K562 (cell line): ENCODE data around the gene BORCS5. TPM values are rescaled to one million over a fixed set of nuclear protein-coding genes. Genes with fewer than 3 reads are reported as not detected.

Experiments used
- ATAC-seq: fragments of 200-7000 bp; cut with Tn5 transposase; 3 replicates; pipeline ENCODE4 v1.9.1; 2020; ENCODE audit warnings: moderate library complexity
- BruUV-seq: library from RNA; stranded (reverse); fragments of 400-500 nt; replicated peaks from 2 replicates; lab custom pipeline; 2021; lab: Mats Ljungman, UMichigan
- CTCF ChIA-PET: fragments of 300-600 bp; formaldehyde crosslinking; extraction: SDS; loops from one replicate; lab custom pipeline; 2021; ENCODE audit warnings: low intra/inter-chr PET ratio; lab: Yijun Ruan, JAX
- POLR2A ChIA-PET: fragments of 300-600, 350-650 bp; sonication (Branson Sonifier 250); formaldehyde crosslinking; extraction: SDS; loops from one replicate; lab custom pipeline; 2021; ENCODE audit warnings: antibody characterized with exemption, inconsistent platforms; lab: Yijun Ruan, JAX
- DNase-seq, 4 experiments: peaks; one replicate each; pipeline versions ENCODE4 v3.0.0 to v3.0.0-alpha.2; 2011 to 2018; ENCODE audit warnings: low spot score in 3 of 4, mixed read lengths in 3 of 4; ENCODE audit errors: extremely low read depth in 1 of 4
- FAIRE-seq: peaks from 2 replicates; lab custom pipeline; 2011; peaks lifted over from hg19 to GRCh38; lab: Jason Lieb, UNC
- H2AFZ ChIP-seq: 2 replicates; pipeline ENCODE4 v1.6.0; 2011; ENCODE audit warnings: low read depth, low read length, control low read depth, inconsistent platforms
- H3K27ac ChIP-seq: fragments of 200-600 bp; 3 replicates; pipeline ENCODE4 v1.8.0; 2011; ENCODE audit warnings: low read depth, mild to moderate bottlenecking, control low read depth, inconsistent platforms, low read length, moderate library complexity, mixed read lengths; ENCODE audit errors: extremely low read depth
- H3K27me3 ChIP-seq, 2 experiments: fragments of 300-600 bp in 1 of 2; 2 replicates in 1 of 2; 3 replicates in 1 of 2; pipeline versions ENCODE4 v1.6.0 to v1.8.0; 2011; ENCODE audit warnings: inconsistent platforms in 2 of 2, low read length in 2 of 2, mild to moderate bottlenecking in 1 of 2, mixed read lengths in 1 of 2, moderate library complexity in 1 of 2; ENCODE audit not compliant: control insufficient read depth in 2 of 2, insufficient read depth in 2 of 2
- H3K36me3 ChIP-seq: fragments of 300-600 bp; 3 replicates; pipeline ENCODE4 v1.8.0; 2011; ENCODE audit warnings: mild to moderate bottlenecking, low read length, inconsistent platforms; ENCODE audit not compliant: control insufficient read depth, insufficient read depth
- H3K4me1 ChIP-seq, 2 experiments: fragments of 200-600 bp in 1 of 2; replicated peaks in 1 of 2; 2 replicates in 1 of 2; 3 replicates in 1 of 2; pipeline versions ENCODE4 v1.5.1 to v1.8.0; 2011; ENCODE audit warnings: inconsistent platforms in 2 of 2, low read length in 2 of 2, mild to moderate bottlenecking in 1 of 2, mixed read lengths in 1 of 2, moderate library complexity in 1 of 2; ENCODE audit not compliant: control insufficient read depth in 2 of 2, insufficient read depth in 2 of 2
- H3K4me2 ChIP-seq: 2 replicates; pipeline ENCODE4 v1.6.1; 2011; ENCODE audit warnings: low read length, control low read depth, inconsistent platforms, mixed read lengths; ENCODE audit not compliant: insufficient read depth
- H3K4me3 ChIP-seq: fragments of 200-600 bp; sonication (generic), shearing (Covaris generic); 2 replicates; pipeline ENCODE4 v1.5.1; 2016; ENCODE audit warnings: control low read depth, inconsistent platforms
- H3K79me2 ChIP-seq: fragments of 200-600 bp; 3 replicates; pipeline ENCODE4 v1.8.0; 2011; ENCODE audit warnings: low read length, inconsistent platforms; ENCODE audit not compliant: control insufficient read depth, insufficient read depth
- H3K9ac ChIP-seq, 2 experiments: 2 replicates each; pipeline versions ENCODE4 v1.6.0 to v1.6.1; 2011; ENCODE audit warnings: low read depth in 2 of 2, low read length in 2 of 2, control low read depth in 1 of 2, inconsistent platforms in 1 of 2, mild to moderate bottlenecking in 1 of 2, mixed read lengths in 1 of 2; ENCODE audit not compliant: insufficient read depth in 1 of 2
- H3K9me1 ChIP-seq: one replicate; pipeline ENCODE4 v1.6.0; 2011; ENCODE audit warnings: inconsistent platforms, mild to moderate bottlenecking, low read length, moderate library complexity; ENCODE audit not compliant: control insufficient read depth, insufficient read depth
- H3K9me3 ChIP-seq: replicated peaks from 2 replicates; pipeline ENCODE4 v1.5.1; 2011; ENCODE audit warnings: low read depth, low read length, inconsistent platforms; ENCODE audit not compliant: control insufficient read depth, insufficient read depth
- H4K20me1 ChIP-seq: replicated peaks from 2 replicates; pipeline ENCODE4 v1.6.1; 2011; ENCODE audit warnings: low read length, inconsistent platforms, mixed read lengths; ENCODE audit not compliant: control insufficient read depth, insufficient read depth
- FOSL1 ChIP-seq: fragments of 200-800 bp; sonication (Bioruptor generic); conservative IDR thresholded peaks from 2 replicates; pipeline ENCODE4 v1.6.1; 2016; ENCODE audit warnings: missing genetic modification characterization, missing compliant biosample characterization
- MECOM ChIP-seq: fragments of 250-450 bp; sonication (Bioruptor Pico); IDR thresholded peaks from 2 replicates; pipeline ENCODE4 v1.8.0; 2022; ENCODE audit warnings: inconsistent platforms
- MNT ChIP-seq, 2 experiments: fragments of 450-650 bp; conservative IDR thresholded peaks; 2 replicates each; pipeline ENCODE4 v1.6.1; 2017; ENCODE audit warnings: mild to moderate bottlenecking in 2 of 2, moderate library complexity in 2 of 2
- ZNF583 ChIP-seq: fragments of 250-450 bp; sonication (Bioruptor Pico); IDR thresholded peaks from 2 replicates; pipeline ENCODE4 v1.4.0; 2020
- ZNF592 ChIP-seq: fragments of 450-650 bp; IDR thresholded peaks from 2 replicates; pipeline ENCODE4 v1.6.1; 2017; ENCODE audit warnings: antibody characterized with exemption, mild to moderate bottlenecking
- WGBS: fragments of 100-300 bp; shearing (Covaris generic); methylation state at CpG from one replicate; pipeline ENCODE4 v1.1.6; 2016; ENCODE audit warnings: low coverage, mixed read lengths; ENCODE audit not compliant: insufficient coverage; ENCODE audit errors: missing lambda C conversion rate; 5-methylcytosine and 5-hydroxymethylcytosine counted together
- in situ Hi-C: fragments of 300-500 bp; cut with MboI; formaldehyde crosslinking; loops from 4 replicates; pipeline ENCODE4 v1.15.0; 2018; ENCODE audit warnings: inconsistent platforms, mixed read lengths
- intact Hi-C: fragments of 100-400 bp; cut with micrococcal nuclease; formaldehyde crosslinking; loops from 2 replicates; pipeline ENCODE4 v1.14.2; 2022
- polyA plus RNA-seq, 8 experiments: library from polyadenylated mRNA; depleted of rRNA in 4 of 8; stranded (reverse) in 5 of 8; unstranded in 3 of 8; fragments of >200 nt; fragmentation: Nextera tagmentation in 2 of 8; fragmentation: Illumina TruSeq in 1 of 8; extraction: Ambion mirVana in 2 of 8; extraction: Trizol in 1 of 8; gene quantifications; 2 replicates each; pipeline versions ENCODE4 v1.2.1 to v1.2.3, GENCODE V29; 2011 to 2014; ENCODE audit warnings: inconsistent platforms in 1 of 8, missing spikeins in 1 of 8
- total RNA-seq, 7 experiments: library from RNA; depleted of rRNA in 6 of 7; stranded (reverse); fragments of >200 nt in 6 of 7; fragmentation: Illumina TruSeq in 2 of 7; extraction: Trizol in 2 of 7; gene quantifications; 2 replicates each; pipeline versions ENCODE4 v1.2.1 to v1.2.3, GENCODE V29; 2011 to 2021; ENCODE audit warnings: low replicate concordance in 1 of 7

BORCS5 gene
- total and polyA plus RNA-seq, 9 of the 15 experiments (the other 6 are each of a cell fraction or from before 2014, with no cell fraction given) = 0.31 to 12.4 (median 6.6) TPM

- H4K20me1 ChIP-seq = no peaks in the 10 kb centered on the region
- ATAC-seq (no peak), DNase-seq (peak in 1 of 4 experiments; percentile 13), FAIRE-seq (peak; percentile 56)
- in situ Hi-C loops = no loop called here
- 47% methylated on average over 3 of the region's 3 CpGs for WGBS
- H3K79me2 ChIP-seq = no peaks in the 10 kb centered on the region; the same call in 2 of the 3 replicates
- 0 out of 3 replicates have a peak, but pooled peaks cover 2% of the 10 kb centered on the region for H3K36me3 ChIP-seq
- H3K4me3 ChIP-seq = no peak overlapping the region
- H3K9me3 ChIP-seq = no peaks in the 10 kb centered on the region
- peak overlapping the region; percentile 17; the same call in 1 of the 2 replicates for H2AFZ ChIP-seq
- no peaks in the 10 kb centered on the region for H3K9me1 ChIP-seq
- TF ChIP-seq MECOM (CRISPR knock-in tag) = no peak
- TF ChIP-seq ZNF583 (CRISPR knock-in tag) = no peak
- peak in 1 of 2 experiments; percentile 26; a peak in 2 of 4 replicates for TF ChIP-seq MNT (conservative IDR thresholded peaks at IDR 0.05)
- 0 out of 2 replicates have a peak, but pooled peaks have one; percentile 30 for TF ChIP-seq FOSL1
- peak; percentile 36; the same call in 1 of the 2 replicates for TF ChIP-seq ZNF592
- peaks cover 3 to 18% of the 10 kb centered on the region in 2 experiments; a peak in 3 of 5 replicates for H3K4me1 ChIP-seq
- ChIA-PET POLR2A (interaction anchor here (0.6 to 0.9 kb wide), 2 partner anchors 30 to 416 kb away, joined by 3 to 6 read pairs; partner anchors contain the start of gene BORCS5), CTCF (no interaction called here)
- no peak overlapping the region for H3K27ac ChIP-seq
- intact Hi-C loops = loop anchor here (10.0 kb wide), 1 partner anchor 107 kb away; no protein-coding TSS in a partner anchor
- no peaks in the 10 kb centered on the region for H3K27me3 ChIP-seq
- no peak overlapping the region for H3K4me2 ChIP-seq
- no peak overlapping the region for H3K9ac ChIP-seq
- BruUV-seq = no TSS peak
Observed at GRCh38 chr12:12387501-12387900, 30.6 kb downstream of the BORCS5 start.
